Upper lobe of right lung (tissue), 1 donor: Measurements from ENCODE around the gene ADGRG4. TPM values are rescaled to one million over a fixed set of nuclear protein-coding genes. Genes with fewer than 3 reads are reported as not detected.
"Not testable (repeated sequence)": the region's sequence is repeated elsewhere in the genome, so short reads cannot be mapped to it uniquely, and the experiment has no call there.

ENCODE experiments used
- ATAC-seq: fragments of 200-7000 bp; cut with Tn5 transposase; one replicate; pipeline ENCODE4 v1.9.1; 2020; ENCODE audit warnings: mild to moderate bottlenecking, moderate library complexity
- DNase-seq: peaks from one replicate; pipeline ENCODE4 v3.0.0-alpha.2; 2020
- H3K27ac ChIP-seq: fragments of 200-600 bp; one replicate; pipeline ENCODE4 v1.8.0; 2022
- H3K27me3 ChIP-seq: fragments of 200-600 bp; one replicate; pipeline ENCODE4 v1.8.0; 2022; ENCODE audit warnings: mild to moderate bottlenecking
- H3K36me3 ChIP-seq: fragments of 200-600 bp; one replicate; pipeline ENCODE4 v1.8.0; 2022
- H3K4me1 ChIP-seq: fragments of 200-600 bp; one replicate; pipeline ENCODE4 v1.8.0; 2022
- H3K4me3 ChIP-seq: fragments of 200-600 bp; one replicate; pipeline ENCODE4 v1.8.0; 2022; ENCODE audit warnings: mild to moderate bottlenecking
- H3K9me3 ChIP-seq: fragments of 200-600 bp; one replicate; pipeline ENCODE4 v1.8.0; 2022
- CTCF ChIP-seq: fragments of 200-600 bp; IDR thresholded peaks from one replicate; pipeline ENCODE4 v1.8.0; 2022; ENCODE audit warnings: antibody characterized with exemption
- intact Hi-C: fragments of 100-400 bp; cut with DNase I; formaldehyde crosslinking; loops from one replicate; pipeline ENCODE4 v1.11.0; 2022
- total RNA-seq: library from RNA; stranded (reverse); fragmentation: NEBNext Ultra II Directional; extraction: Animal tissue kit (Norgen Biotek cat#: 25700); gene quantifications from one replicate; pipeline ENCODE4 v1.2.1, GENCODE V29; 2021
- donor health status: DM: no; HTN: yes; CAD: no; lungs with severe emphysema.

The ADGRG4 gene
- total RNA-seq, 1 donor from 2014 or later = 0.06 TPM

DNA sequence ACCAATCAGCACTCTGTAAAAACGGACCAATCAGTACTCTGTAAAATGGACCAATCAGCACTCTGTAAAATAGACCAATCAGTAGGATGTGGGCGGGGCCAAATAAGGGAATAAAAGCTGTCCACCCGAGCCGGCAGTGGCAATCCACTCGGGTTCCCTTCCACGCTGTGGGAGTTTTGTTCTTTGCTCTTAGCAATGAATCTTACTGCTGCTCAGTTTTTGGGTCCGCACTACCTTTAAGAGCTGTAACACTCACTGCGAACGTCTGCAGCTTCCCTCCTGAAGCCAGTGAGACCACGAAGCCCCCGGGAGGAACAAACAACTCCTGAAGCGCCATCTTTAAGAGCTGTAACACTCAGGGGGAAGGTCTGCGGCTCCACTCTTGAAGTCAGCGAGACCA is 120.6 kb downstream of the ADGRG4 start:
- no peaks in the 10 kb centered on the region for H3K9me3 ChIP-seq

GRCh38 chrX:136423724-136424123 is 123.0 kb downstream of the ADGRG4 start:
- TF ChIP-seq CTCF = no peak
- H3K4me1 ChIP-seq = no peaks in the 10 kb centered on the region
- no peaks in the 10 kb centered on the region for H3K27me3 ChIP-seq
- H3K36me3 ChIP-seq = no peaks in the 10 kb centered on the region
- no peak for ATAC-seq
- intact Hi-C loops = no loop called here
- H3K27ac ChIP-seq = no peak overlapping the region
- no peak for DNase-seq
- no peaks in the 10 kb centered on the region for H3K9me3 ChIP-seq
- H3K4me3 ChIP-seq = no peak overlapping the region

More for the DNA sequence above, 120.6 kb downstream of the ADGRG4 start:
- intact Hi-C loops = no loop called here
- Histone ChIP-seq H3K4me1 (no peaks in the 10 kb centered on the region), H3K27ac (no peak overlapping the region), H3K27me3 (no peaks in the 10 kb centered on the region), H3K36me3 (no peaks in the 10 kb centered on the region), H3K4me3 (no peak overlapping the region)
- ATAC-seq (no peak), DNase-seq (no peak)
- no peak for TF ChIP-seq CTCF

DNA sequence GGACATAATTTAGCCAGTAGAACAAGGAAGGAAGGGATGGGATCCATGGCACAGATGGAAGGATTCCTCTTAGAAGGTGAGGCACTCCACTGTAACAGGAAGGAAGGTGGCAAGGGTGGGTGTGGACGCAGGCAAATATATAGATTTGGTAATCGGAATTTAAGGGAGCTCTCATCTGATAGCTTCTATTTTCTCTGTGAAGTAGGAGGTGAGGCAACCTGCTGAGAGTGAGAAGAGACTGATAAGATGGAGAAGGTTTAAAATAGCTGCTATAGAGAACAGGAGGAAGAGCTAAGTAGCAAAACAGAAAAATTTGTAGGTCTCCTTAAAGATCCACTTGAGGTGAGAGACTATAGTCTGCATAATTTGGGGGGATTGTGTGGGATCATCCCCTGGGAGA is 125.2 kb downstream of the ADGRG4 start:
- Histone ChIP-seq H3K27ac (no peak overlapping the region), H3K27me3 (no peaks in the 10 kb centered on the region), H3K4me3 (no peak overlapping the region), H3K36me3 (no peaks in the 10 kb centered on the region), H3K4me1 (no peaks in the 10 kb centered on the region), H3K9me3 (no peaks in the 10 kb centered on the region)
- no peak for DNase-seq
- no peak for ATAC-seq
- intact Hi-C loops = no loop called here
- no peak for TF ChIP-seq CTCF

- Histone ChIP-seq H3K27me3 (no peaks in the 10 kb centered on the region), H3K9me3 (no peaks in the 10 kb centered on the region), H3K27ac (no peak overlapping the region), H3K4me3 (no peak overlapping the region), H3K4me1 (no peaks in the 10 kb centered on the region), H3K36me3 (no peaks in the 10 kb centered on the region)
- no peak for ATAC-seq
- no peak for DNase-seq
- no peak for TF ChIP-seq CTCF
- intact Hi-C loops = no loop called here
Observed at GRCh38 chrX:136431625-136432024, 130.9 kb downstream of the ADGRG4 start.

- DNase-seq = no peak
- no peak overlapping the region for H3K4me3 ChIP-seq
- H3K4me1 ChIP-seq = no peaks in the 10 kb centered on the region
- H3K36me3 ChIP-seq = no peaks in the 10 kb centered on the region
- intact Hi-C loops = no loop called here
- no peaks in the 10 kb centered on the region for H3K9me3 ChIP-seq
- TF ChIP-seq CTCF = no peak
- H3K27me3 ChIP-seq = no peaks in the 10 kb centered on the region
- no peak for ATAC-seq
- no peak overlapping the region for H3K27ac ChIP-seq
Observed at GRCh38 chrX:136437774-136438173, 137.0 kb downstream of the ADGRG4 start.

DNA sequence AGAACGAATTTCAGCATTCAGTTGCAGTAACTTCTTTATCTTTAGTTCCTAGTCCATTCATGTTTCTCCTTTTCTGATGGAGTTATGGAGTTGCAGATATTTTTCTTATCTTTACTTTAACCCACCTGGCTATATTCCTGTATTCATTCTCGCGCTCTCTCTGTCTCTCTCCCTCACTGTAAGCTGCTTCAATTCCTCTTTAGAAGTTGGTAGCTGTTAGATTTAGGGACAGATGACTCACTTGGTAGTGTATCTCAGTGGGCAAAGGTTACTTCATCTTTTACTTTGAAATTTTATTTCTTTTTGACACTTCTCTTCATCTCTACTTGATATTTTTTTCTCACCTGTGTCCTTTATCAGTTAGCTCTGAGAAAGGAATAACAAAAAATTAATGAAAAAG is 137.4 kb downstream of the ADGRG4 start:
- no peaks in the 10 kb centered on the region for H3K36me3 ChIP-seq
- intact Hi-C loops = no loop called here
- H3K27ac ChIP-seq = no peak overlapping the region
- no peaks in the 10 kb centered on the region for H3K4me1 ChIP-seq
- no peak overlapping the region for H3K4me3 ChIP-seq
- H3K27me3 ChIP-seq = no peaks in the 10 kb centered on the region
- no peak for ATAC-seq
- no peak for DNase-seq
- no peak for TF ChIP-seq CTCF
- H3K9me3 ChIP-seq = no peaks in the 10 kb centered on the region

- DNase-seq, H3K36me3 ChIP-seq, H3K4me3 ChIP-seq, H3K27ac ChIP-seq, H3K9me3 ChIP-seq, H3K4me1 ChIP-seq, ATAC-seq, intact Hi-C loops, H3K27me3 ChIP-seq: not testable (repeated sequence)
Observed at GRCh38 chrX:136445674-136446073, 144.9 kb downstream of the ADGRG4 start.
